ENCODE measurements around the gene GSTM5.
"Not testable (repeated sequence)": the region's sequence is repeated elsewhere in the genome, so short reads cannot be mapped to it uniquely, and the experiment has no call there.

The GSTM5 gene

DNA sequence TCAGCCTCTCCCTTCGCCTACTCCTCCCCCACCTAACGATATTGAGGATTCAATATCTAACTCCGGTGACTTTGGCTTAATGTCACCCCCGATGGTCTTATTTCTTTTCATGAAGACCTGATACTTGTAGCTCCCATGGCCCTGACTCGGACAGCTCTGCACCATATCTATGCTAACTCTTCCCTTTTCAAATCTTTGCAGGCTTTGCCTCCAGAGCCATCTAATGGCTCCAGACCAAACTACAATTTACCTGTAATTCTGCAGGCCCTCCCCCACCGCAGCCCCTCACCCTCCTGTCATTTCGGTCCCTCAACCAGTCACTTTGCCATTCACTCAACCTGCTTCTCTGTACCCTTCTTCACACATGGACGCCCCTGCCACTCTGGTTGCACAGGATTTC lies 7.9 kb upstream of the GSTM5 start:
- H3K36me3 ChIP-seq (ENCODE audit: control insufficient read depth, insufficient read depth, low read length): no peaks in the 10 kb centered on the region
- no peak overlapping the region for H3K4me3 ChIP-seq (ENCODE audit: low read depth, low read length)
- H3K9ac ChIP-seq (ENCODE audit: low read depth, low read length): no peak overlapping the region
- H3K4me1 ChIP-seq (ENCODE audit: control insufficient read depth, insufficient read depth, low read length): no peaks in the 10 kb centered on the region
- no peaks in the 10 kb centered on the region for H3K9me3 ChIP-seq (ENCODE audit: control insufficient read depth, insufficient read depth, low read length)
- no peaks in the 10 kb centered on the region for H3K27me3 ChIP-seq (ENCODE audit: control insufficient read depth, insufficient read depth, low read length)

DNA sequence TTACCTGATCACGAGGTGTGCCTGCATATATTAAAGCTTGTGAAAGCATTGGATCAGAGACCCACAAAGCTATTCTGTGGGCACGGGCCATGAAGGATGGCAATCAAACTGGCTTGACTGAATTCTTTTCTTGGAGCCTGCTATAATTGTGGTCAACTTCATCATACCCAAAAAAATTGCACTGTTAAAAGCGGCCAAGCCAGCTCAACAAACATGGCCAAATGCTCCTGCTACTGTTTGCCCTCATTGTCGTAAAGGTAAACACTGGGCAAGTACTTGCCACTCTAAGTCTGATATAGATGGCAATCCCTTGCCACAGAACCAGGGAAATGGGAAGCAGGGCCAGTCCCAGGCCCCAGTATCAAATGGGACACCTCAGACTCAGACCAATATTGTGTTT lies 6.6 kb upstream of the GSTM5 start:
- Histone ChIP-seq H3K9me3 (ENCODE audit: control insufficient read depth, insufficient read depth, low read length) (no peaks in the 10 kb centered on the region), H3K4me1 (ENCODE audit: control insufficient read depth, insufficient read depth, low read length) (no peaks in the 10 kb centered on the region), H3K36me3 (ENCODE audit: control insufficient read depth, insufficient read depth, low read length) (no peaks in the 10 kb centered on the region), H3K27me3 (ENCODE audit: control insufficient read depth, insufficient read depth, low read length) (no peaks in the 10 kb centered on the region), H3K9ac (ENCODE audit: low read depth, low read length) (no peak overlapping the region), H3K4me3 (ENCODE audit: low read depth, low read length) (no peak overlapping the region)

DNA sequence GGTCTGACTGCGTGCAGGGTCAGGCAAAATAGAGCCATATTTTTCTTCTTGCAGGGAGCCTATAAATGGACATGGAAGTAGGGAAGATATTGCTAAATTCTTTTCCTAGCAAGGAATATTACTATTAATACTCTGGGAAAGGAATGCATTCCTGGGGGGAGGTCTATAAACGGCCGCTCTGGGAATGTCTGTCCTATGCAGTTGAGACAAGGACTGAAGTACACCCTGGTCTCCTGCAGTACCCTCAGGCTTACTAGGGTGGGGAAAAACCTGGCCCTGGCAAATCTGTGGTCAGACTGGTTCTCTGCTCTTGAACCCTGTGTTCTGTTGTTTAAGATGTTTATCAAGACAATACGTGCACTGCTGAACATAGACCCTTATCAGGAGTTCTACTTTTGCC lies 3.1 kb upstream of the GSTM5 start:
- H3K36me3 ChIP-seq (ENCODE audit: control insufficient read depth, insufficient read depth, low read length); H3K4me3 ChIP-seq (ENCODE audit: low read depth, low read length); H3K9me3 ChIP-seq (ENCODE audit: control insufficient read depth, insufficient read depth, low read length); H3K9ac ChIP-seq (ENCODE audit: low read depth, low read length); H3K27me3 ChIP-seq (ENCODE audit: control insufficient read depth, insufficient read depth, low read length); H3K4me1 ChIP-seq (ENCODE audit: control insufficient read depth, insufficient read depth, low read length): not testable (repeated sequence)

DNA sequence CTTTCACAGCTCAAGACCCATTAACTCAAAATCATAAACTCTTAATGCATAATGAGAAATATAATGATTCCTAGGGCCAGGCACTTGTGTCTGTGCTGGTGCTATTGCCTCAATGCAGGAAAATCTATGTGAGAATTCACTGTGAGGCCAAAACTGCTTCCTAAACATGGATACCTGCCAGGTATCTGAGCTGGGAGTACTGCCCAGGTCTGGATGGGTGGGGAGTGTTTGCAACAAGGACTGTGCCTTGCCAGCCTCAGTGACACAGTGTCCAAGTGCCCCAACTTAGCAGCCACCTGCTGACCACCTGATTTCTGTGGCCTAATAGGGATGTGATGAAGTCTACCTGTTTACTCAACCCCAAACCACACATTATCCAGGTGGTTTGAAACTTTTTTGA lies 2.2 kb upstream of the GSTM5 start:
- not testable (repeated sequence) for H3K27me3 ChIP-seq (ENCODE audit: control insufficient read depth, insufficient read depth, low read length); H3K9me3 ChIP-seq (ENCODE audit: control insufficient read depth, insufficient read depth, low read length); H3K4me1 ChIP-seq (ENCODE audit: control insufficient read depth, insufficient read depth, low read length); H3K4me3 ChIP-seq (ENCODE audit: low read depth, low read length); H3K9ac ChIP-seq (ENCODE audit: low read depth, low read length); H3K36me3 ChIP-seq (ENCODE audit: control insufficient read depth, insufficient read depth, low read length)

DNA sequence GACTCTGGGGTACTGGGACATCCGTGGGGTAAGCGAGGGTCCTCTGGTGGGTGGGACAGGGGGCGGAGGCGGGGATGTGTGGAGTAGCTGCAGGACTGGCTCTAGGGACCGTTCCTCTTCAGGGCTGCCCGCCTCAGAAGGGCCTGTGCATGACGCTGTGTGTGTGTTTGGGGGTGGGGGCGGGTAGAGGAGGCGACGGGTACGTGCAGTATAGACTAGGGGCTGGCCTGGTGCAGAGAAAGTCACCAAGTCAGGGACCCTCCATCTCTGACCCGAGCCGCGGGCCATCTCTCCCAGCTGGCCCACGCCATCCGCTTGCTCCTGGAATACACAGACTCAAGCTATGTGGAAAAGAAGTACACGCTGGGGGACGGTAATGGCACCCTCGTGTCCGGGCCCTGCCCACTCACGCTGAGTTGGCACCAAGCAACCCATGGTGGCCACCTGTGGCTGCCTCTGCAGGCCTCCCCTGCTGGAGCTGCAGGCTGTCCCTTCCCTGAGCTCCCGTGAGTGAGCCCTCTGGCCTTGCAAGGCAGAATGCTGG lies 342 bp downstream of the GSTM5 start:
- no peaks in the 10 kb centered on the region for H3K36me3 ChIP-seq (ENCODE audit: control insufficient read depth, insufficient read depth, low read length)
- H3K9ac ChIP-seq (ENCODE audit: low read depth, low read length): no peak overlapping the region
- H3K4me1 ChIP-seq (ENCODE audit: control insufficient read depth, insufficient read depth, low read length): no peaks in the 10 kb centered on the region
- no peaks in the 10 kb centered on the region for H3K27me3 ChIP-seq (ENCODE audit: control insufficient read depth, insufficient read depth, low read length)
- H3K4me3 ChIP-seq (ENCODE audit: low read depth, low read length): peak overlapping the region; percentile 26
- H3K9me3 ChIP-seq (ENCODE audit: control insufficient read depth, insufficient read depth, low read length): no peaks in the 10 kb centered on the region

DNA sequence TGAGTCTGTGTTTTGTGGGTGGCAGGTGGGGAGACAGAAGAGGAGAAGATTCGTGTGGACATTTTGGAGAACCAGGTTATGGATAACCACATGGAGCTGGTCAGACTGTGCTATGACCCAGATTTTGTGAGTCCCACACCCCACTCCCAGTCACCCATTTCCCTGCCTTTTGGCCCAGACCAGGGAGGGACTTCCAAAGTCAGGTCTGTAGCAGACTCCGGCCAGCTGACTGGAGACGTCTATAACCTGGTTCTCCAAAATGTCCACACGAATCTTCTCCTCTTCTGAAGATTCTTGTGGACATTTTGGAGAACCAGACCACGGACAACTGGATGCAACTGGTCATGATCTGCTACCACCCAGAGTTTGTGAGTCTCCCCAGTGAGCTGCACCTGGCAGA lies 1.6 kb downstream of the GSTM5 start:
- H3K9ac ChIP-seq (ENCODE audit: low read depth, low read length): no peak overlapping the region
- no peaks in the 10 kb centered on the region for H3K4me1 ChIP-seq (ENCODE audit: control insufficient read depth, insufficient read depth, low read length)
- no peaks in the 10 kb centered on the region for H3K36me3 ChIP-seq (ENCODE audit: control insufficient read depth, insufficient read depth, low read length)
- no peaks in the 10 kb centered on the region for H3K9me3 ChIP-seq (ENCODE audit: control insufficient read depth, insufficient read depth, low read length)
- H3K27me3 ChIP-seq (ENCODE audit: control insufficient read depth, insufficient read depth, low read length): no peaks in the 10 kb centered on the region
- H3K4me3 ChIP-seq (ENCODE audit: low read depth, low read length): no peak overlapping the region

DNA sequence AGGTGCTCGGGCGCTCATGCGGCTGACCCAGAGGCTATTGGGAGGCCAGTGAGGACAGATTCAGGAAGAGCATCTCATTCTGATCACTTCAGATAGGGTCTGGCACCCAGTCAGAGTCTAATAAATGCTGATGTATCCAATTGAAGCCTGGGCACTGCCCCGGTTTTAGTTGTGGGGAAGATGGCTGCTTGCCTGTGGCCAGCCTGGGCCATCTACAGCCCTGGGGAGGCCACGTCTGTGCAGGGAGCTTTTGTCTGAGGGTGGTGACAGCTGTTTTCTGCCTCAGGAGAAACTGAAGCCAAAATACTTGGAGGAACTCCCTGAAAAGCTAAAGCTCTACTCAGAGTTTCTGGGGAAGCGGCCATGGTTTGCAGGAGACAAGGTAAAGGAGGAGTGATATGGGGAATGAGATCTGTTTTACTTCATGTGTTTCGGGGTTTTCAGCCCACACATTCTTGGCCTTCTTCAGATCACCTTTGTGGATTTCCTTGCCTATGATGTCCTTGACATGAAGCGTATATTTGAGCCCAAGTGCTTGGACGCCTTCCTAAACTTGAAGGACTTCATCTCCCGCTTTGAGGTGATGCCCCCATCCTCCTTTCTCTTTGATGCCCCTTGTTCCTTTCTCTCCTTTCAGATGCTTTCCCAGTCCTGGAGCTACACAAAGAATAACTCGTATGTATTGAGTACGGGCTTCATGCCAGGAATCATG lies 2.8 kb downstream of the GSTM5 start:
- H3K36me3 ChIP-seq (ENCODE audit: control insufficient read depth, insufficient read depth, low read length): no peaks in the 10 kb centered on the region
- no peaks in the 10 kb centered on the region for H3K27me3 ChIP-seq (ENCODE audit: control insufficient read depth, insufficient read depth, low read length)
- no peaks in the 10 kb centered on the region for H3K9me3 ChIP-seq (ENCODE audit: control insufficient read depth, insufficient read depth, low read length)
- H3K4me3 ChIP-seq (ENCODE audit: low read depth, low read length): no peak overlapping the region
- H3K9ac ChIP-seq (ENCODE audit: low read depth, low read length): no peak overlapping the region
- no peaks in the 10 kb centered on the region for H3K4me1 ChIP-seq (ENCODE audit: control insufficient read depth, insufficient read depth, low read length)

DNA sequence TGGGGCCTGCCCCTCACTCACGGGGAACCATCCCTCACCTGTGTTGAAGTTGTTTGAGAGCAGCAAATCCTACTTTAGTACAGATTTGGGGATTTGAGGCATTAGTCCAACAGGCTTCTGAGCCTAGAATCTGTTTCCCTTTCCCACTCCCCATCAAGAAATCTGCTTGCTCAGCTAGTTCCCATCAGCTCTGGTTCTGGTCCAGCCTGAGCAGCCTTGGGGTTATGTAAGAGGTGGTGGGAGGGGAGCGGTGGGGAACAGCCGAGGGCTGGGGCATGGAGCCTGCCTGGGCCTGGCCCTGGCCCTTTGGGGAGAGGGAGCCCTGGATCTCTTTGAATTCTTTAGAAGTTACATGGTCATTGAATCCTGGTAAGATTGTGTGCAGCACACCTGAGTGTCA lies 4.1 kb downstream of the GSTM5 start:
- no peaks in the 10 kb centered on the region for H3K27me3 ChIP-seq (ENCODE audit: control insufficient read depth, insufficient read depth, low read length)
- no peak overlapping the region for H3K4me3 ChIP-seq (ENCODE audit: low read depth, low read length)
- H3K9ac ChIP-seq (ENCODE audit: low read depth, low read length): no peak overlapping the region
- H3K4me1 ChIP-seq (ENCODE audit: control insufficient read depth, insufficient read depth, low read length): no peaks in the 10 kb centered on the region
- H3K36me3 ChIP-seq (ENCODE audit: control insufficient read depth, insufficient read depth, low read length): no peaks in the 10 kb centered on the region
- no peaks in the 10 kb centered on the region for H3K9me3 ChIP-seq (ENCODE audit: control insufficient read depth, insufficient read depth, low read length)

DNA sequence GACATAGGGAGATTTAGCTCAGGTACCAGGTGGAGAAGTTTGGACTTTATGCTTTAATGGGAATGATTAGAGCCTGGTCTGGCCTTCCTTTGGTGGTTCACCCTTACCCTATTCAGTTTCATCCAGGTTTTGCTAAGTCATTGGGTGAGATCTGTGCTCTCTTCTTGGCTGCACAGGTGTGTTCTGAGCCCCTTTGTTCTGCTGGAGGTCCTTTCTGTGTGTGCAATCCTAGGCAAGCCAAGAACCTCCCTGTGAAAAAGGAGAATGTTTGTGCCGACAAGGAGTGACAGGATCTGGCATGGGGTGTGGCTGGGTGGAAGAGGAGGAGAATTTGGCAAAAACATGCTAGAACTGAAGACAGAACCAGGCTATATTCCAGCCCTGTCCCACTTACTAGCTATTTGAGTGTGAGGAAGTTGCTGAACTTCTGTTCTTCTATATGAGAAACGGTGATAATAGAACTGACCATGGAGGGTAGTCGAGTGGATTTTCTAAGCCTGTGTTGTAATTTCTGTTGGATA lies 4.6 kb downstream of the GSTM5 start:
- Histone ChIP-seq H3K4me1 (ENCODE audit: control insufficient read depth, insufficient read depth, low read length) (no peaks in the 10 kb centered on the region), H3K27me3 (ENCODE audit: control insufficient read depth, insufficient read depth, low read length) (no peaks in the 10 kb centered on the region), H3K36me3 (ENCODE audit: control insufficient read depth, insufficient read depth, low read length) (no peaks in the 10 kb centered on the region), H3K9ac (ENCODE audit: low read depth, low read length) (no peak overlapping the region), H3K4me3 (ENCODE audit: low read depth, low read length) (no peak overlapping the region), H3K9me3 (ENCODE audit: control insufficient read depth, insufficient read depth, low read length) (no peaks in the 10 kb centered on the region)

DNA sequence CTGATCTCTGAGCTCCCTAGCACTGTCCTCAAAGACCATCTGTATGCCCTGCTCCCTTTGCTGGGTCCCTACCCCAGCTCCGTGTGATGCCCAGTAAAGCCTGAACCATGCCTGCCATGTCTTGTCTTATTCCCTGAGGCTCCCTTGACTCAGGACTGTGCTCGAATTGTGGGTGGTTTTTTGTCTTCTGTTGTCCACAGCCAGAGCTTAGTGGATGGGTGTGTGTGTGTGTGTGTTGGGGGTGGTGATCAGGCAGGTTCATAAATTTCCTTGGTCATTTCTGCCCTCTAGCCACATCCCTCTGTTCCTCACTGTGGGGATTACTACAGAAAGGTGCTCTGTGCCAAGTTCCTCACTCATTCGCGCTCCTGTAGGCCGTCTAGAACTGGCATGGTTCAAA lies 5.7 kb downstream of the GSTM5 start:
- H3K9ac ChIP-seq (ENCODE audit: low read depth, low read length): no peak overlapping the region
- no peaks in the 10 kb centered on the region for H3K4me1 ChIP-seq (ENCODE audit: control insufficient read depth, insufficient read depth, low read length)
- no peak overlapping the region for H3K4me3 ChIP-seq (ENCODE audit: low read depth, low read length)
- H3K36me3 ChIP-seq (ENCODE audit: control insufficient read depth, insufficient read depth, low read length): no peaks in the 10 kb centered on the region
- H3K9me3 ChIP-seq (ENCODE audit: control insufficient read depth, insufficient read depth, low read length): no peaks in the 10 kb centered on the region
- H3K27me3 ChIP-seq (ENCODE audit: control insufficient read depth, insufficient read depth, low read length): no peaks in the 10 kb centered on the region

DNA sequence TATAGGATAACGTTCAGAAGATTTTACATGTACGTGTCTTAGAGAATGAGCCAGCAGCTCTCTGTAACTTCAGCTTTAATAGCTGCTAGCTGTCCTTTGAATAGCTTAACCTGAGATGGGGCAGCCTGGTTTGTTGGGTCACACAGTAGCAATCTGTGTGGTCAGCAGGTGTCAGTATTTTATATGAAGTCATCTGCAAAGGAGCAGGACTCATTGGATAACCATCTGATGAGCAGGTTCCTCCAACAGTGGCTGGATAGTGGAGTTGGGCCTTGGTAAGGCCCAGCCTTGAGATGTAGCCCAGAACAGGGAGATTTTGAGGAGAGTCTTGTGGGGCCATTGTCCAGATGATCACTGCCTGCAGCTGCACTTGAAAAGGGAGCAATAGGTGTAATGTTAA lies 6.4 kb downstream of the GSTM5 start:
- Histone ChIP-seq H3K36me3 (ENCODE audit: control insufficient read depth, insufficient read depth, low read length) (no peaks in the 10 kb centered on the region), H3K9me3 (ENCODE audit: control insufficient read depth, insufficient read depth, low read length) (no peaks in the 10 kb centered on the region), H3K27me3 (ENCODE audit: control insufficient read depth, insufficient read depth, low read length) (no peaks in the 10 kb centered on the region), H3K4me1 (ENCODE audit: control insufficient read depth, insufficient read depth, low read length) (peaks cover 2% of the 10 kb centered on the region), H3K9ac (ENCODE audit: low read depth, low read length) (no peak overlapping the region), H3K4me3 (ENCODE audit: low read depth, low read length) (no peak overlapping the region)

DNA sequence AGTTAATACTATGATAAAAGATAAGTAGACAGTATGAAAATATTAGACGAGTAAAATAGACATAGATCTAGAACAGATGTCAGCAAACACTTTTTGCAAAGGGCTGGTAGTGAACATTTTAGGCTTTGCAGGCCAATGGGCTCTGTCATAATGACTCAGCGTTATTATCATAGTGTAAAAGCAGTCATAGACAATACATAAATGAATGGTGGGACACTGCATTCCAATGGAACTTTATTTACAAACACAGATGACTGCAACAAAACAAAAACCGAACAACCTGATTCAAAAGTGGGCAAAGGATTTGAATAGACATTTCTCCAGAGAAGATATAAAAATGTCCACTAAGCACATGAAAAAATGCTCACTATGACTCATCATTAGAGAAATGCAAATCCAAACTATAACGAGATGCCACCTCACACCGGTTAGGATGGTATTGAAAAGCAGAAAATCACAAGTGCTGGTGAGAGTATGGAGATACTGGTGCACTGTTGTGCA lies 7.3 kb downstream of the GSTM5 start:
- H3K36me3 ChIP-seq (ENCODE audit: control insufficient read depth, insufficient read depth, low read length): no peaks in the 10 kb centered on the region
- no peaks in the 10 kb centered on the region for H3K9me3 ChIP-seq (ENCODE audit: control insufficient read depth, insufficient read depth, low read length)
- no peak overlapping the region for H3K4me3 ChIP-seq (ENCODE audit: low read depth, low read length)
- H3K9ac ChIP-seq (ENCODE audit: low read depth, low read length): no peak overlapping the region
- H3K27me3 ChIP-seq (ENCODE audit: control insufficient read depth, insufficient read depth, low read length): no peaks in the 10 kb centered on the region
- peaks cover 2% of the 10 kb centered on the region for H3K4me1 ChIP-seq (ENCODE audit: control insufficient read depth, insufficient read depth, low read length)
